Right lobe of liver (tissue), 6 donors: Measurements from ENCODE around the gene IFNAR1. TPM values are rescaled to one million over a fixed set of nuclear protein-coding genes. Genes with fewer than 3 reads are reported as not detected.

ENCODE experiments used
- ATAC-seq, 4 donors: fragments of 200-7000 bp; cut with Tn5 transposase; one replicate each; pipeline ENCODE4 v1.9.1; 2020; ENCODE audit warnings: mild to moderate bottlenecking in 4 of 4, moderate library complexity in 4 of 4
- DNase-seq, 3 donors: peaks; one replicate each; pipeline ENCODE4 v3.0.0-alpha.2; 2020
- H3K27ac ChIP-seq, 3 donors: fragments of 200-600 bp; one replicate each; pipeline ENCODE4 v1.8.0; 2022
- H3K27me3 ChIP-seq, 2 donors: fragments of 200-600 bp; one replicate each; pipeline ENCODE4 v1.8.0; 2022
- H3K36me3 ChIP-seq, 4 donors: fragments of 200-600 bp; sonication (generic) in 1 of 4; one replicate each; pipeline versions ENCODE4 v1.5.1 to v1.8.0; 2017 to 2022; ENCODE audit warnings: control low read depth in 1 of 4
- H3K4me1 ChIP-seq, 4 donors: fragments of 200-600 bp; sonication (generic) in 1 of 4; one replicate each; pipeline versions ENCODE4 v1.5.1 to v1.8.0; 2017 to 2022; ENCODE audit warnings: control low read depth in 1 of 4
- H3K4me3 ChIP-seq, 3 donors: fragments of 200-600 bp; one replicate each; pipeline ENCODE4 v1.8.0; 2022
- H3K9me3 ChIP-seq, 4 donors: fragments of 200-600 bp; sonication (generic) in 1 of 4; one replicate each; pipeline versions ENCODE4 v1.5.1 to v1.8.0; 2017 to 2022; ENCODE audit warnings: control low read depth in 1 of 4
- POLR2A ChIP-seq: fragments of 450-650 bp; IDR thresholded peaks from one replicate; pipeline ENCODE4 v1.6.1; 2017; ENCODE audit warnings: antibody characterized with exemption, mild to moderate bottlenecking
- WGBS: methylation state at CpG from one replicate; pipeline ENCODE4 v1.1.6; 2018; ENCODE audit warnings: low coverage, low lambda C conversion rate; ENCODE audit not compliant: insufficient coverage; ENCODE audit errors: missing lambda C conversion rate; 5-methylcytosine and 5-hydroxymethylcytosine counted together
- intact Hi-C, 2 donors: fragments of 100-400 bp; cut with DNase I; formaldehyde crosslinking; loops; one replicate each; pipeline versions ENCODE4 v1.11.2 to v1.14.1; 2022
- total RNA-seq, 6 experiments: library from RNA; depleted of rRNA in 2 of 6; stranded (reverse); fragments of >200 nt in 2 of 6; fragmentation: NEBNext Ultra II Directional in 3 of 6; extraction: Animal tissue kit (Norgen Biotek cat#: 25700) in 3 of 6; gene quantifications; one replicate each; pipeline versions ENCODE4 v1.1.0 to v1.2.4, GENCODE V29; 2016 to 2023
- TF ChIP-seq, protein P1 (sequence below), 4 donors: fragments of 200-600 bp in 3 of 4; fragments of 450-650 bp in 1 of 4; IDR thresholded peaks; one replicate each; pipeline versions ENCODE4 v1.5.1 to v1.8.0; 2016 to 2022; ENCODE audit warnings: antibody characterized with exemption in 4 of 4, mild to moderate bottlenecking in 2 of 4
- donor health status: DM: no; HTN: yes; CAD: no.
- donor health status: DM: no; HTN: no; CAD: no.
- donor health status: DM: no; HTN: no; CAD: no.
- donor health status: DM: no; HTN: yes; CAD: no.
- donor health status: DM: no; HTN: yes; CAD: no.

IFNAR1 gene
- total RNA-seq, 6 experiments from 2014 or later = 31.6 to 68.2 (median 48.6) TPM

DNA sequence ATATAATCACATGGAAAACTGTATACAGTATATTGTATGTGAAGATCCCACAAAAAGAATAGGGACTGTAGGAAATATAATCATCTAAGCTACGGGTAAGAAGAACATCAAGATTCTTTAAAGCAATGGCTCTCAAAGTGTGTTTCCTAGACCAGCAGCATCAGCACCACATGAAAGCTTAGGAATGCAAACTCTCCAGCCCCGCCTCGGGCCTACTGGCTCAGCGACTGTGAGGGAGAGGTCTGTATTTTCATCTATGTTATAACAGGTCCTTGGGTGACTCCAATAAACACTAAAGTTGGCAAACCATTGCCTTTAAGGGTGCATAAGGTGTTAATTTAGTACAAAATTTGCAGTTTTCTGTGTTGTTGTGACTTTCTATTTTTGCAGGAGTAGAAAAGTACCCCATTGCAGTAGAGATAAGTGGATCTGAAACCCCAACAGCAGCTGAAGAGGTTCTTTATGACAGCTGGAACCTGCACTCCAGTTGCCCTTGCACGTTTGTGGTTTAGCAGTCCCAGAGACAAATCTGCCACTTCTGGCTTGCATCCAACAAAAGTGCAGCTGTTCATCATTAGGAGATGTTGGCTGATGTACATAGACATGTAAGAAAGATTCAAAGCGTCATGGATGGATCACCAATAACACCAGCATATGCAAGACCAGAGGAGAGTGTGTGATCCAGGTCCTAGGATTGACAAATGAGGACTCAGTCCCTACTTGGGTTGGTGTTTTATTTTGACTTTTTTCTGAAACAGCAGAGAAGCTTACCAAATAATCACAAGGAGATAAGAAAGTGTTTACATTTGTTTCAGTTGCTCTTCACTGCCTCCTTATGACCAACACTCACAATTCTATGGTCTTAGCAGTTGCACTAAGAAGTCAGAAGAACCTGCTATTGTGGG is 15.9 kb upstream of the IFNAR1 start:
- Histone ChIP-seq H3K27me3 (no peaks in the 10 kb centered on the region), H3K27ac (no peak overlapping the region), H3K9me3 (no peaks in the 10 kb centered on the region), H3K36me3 (no peaks in the 10 kb centered on the region), H3K4me3 (no peak overlapping the region), H3K4me1 (peaks cover 0 to 20% (median 9%) of the 10 kb centered on the region in 4 donors)
- intact Hi-C loops = no loop called here
- ATAC-seq = no peak
- DNase-seq = no peak
- WGBS = 57% methylated on average over 6 of the region's 6 CpGs
- TF ChIP-seq POLR2A = no peak
- TF ChIP-seq, protein P1, sequence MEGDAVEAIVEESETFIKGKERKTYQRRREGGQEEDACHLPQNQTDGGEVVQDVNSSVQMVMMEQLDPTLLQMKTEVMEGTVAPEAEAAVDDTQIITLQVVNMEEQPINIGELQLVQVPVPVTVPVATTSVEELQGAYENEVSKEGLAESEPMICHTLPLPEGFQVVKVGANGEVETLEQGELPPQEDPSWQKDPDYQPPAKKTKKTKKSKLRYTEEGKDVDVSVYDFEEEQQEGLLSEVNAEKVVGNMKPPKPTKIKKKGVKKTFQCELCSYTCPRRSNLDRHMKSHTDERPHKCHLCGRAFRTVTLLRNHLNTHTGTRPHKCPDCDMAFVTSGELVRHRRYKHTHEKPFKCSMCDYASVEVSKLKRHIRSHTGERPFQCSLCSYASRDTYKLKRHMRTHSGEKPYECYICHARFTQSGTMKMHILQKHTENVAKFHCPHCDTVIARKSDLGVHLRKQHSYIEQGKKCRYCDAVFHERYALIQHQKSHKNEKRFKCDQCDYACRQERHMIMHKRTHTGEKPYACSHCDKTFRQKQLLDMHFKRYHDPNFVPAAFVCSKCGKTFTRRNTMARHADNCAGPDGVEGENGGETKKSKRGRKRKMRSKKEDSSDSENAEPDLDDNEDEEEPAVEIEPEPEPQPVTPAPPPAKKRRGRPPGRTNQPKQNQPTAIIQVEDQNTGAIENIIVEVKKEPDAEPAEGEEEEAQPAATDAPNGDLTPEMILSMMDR (IDR thresholded peaks at IDR 0.05) = peak in 1 of 4 donors; percentile 6

DNA sequence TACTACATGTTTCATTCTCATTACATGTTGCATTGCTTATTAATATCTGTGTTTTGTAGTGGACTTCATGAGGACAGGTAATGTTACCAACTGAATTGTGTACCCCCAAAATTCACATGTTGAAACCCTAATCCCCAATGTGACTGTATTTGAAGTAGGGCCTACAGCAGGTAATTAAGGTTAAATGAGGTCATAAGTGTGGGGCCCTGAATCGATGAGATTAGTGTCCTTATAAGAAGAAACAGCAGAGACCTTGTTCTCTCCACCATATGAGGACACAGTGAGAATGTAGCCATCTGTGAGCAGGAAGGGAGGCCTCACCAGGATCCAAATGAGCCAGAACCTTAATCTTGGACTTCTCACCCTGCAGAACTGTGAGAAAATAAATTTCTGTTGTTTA is 15.0 kb upstream of the IFNAR1 start:
- DNase-seq (no peak), ATAC-seq (no peak)
- H3K4me3 ChIP-seq = no peak overlapping the region
- no peaks in the 10 kb centered on the region for H3K36me3 ChIP-seq
- intact Hi-C loops = no loop called here
- peaks cover 0 to 13% (median 6%) of the 10 kb centered on the region in 4 donors for H3K4me1 ChIP-seq
- TF ChIP-seq, protein P1 (IDR thresholded peaks at IDR 0.05) = no peak
- TF ChIP-seq POLR2A = no peak
- WGBS = 100% methylated on average over 1 of the region's 1 CpG
- no peaks in the 10 kb centered on the region for H3K27me3 ChIP-seq
- H3K9me3 ChIP-seq = no peaks in the 10 kb centered on the region
- no peak overlapping the region for H3K27ac ChIP-seq

DNA sequence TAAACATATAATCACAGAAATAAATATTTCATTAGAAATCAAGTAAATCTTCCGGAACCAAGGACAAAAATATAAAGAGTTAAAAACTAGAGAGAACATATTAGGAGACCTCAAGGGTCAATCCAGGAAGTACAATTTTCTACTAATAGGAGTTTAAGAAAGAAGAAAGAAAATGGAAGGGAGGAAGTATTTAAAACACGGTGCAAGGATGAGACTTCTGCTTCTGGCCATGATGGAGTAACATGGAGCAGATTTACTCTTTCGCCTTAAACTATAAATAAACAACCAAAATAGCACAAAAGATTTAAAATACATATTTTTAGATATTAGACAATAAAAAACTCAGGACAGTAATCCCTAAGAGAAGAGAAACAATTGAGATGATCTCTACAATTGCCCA is 12.6 kb upstream of the IFNAR1 start:
- Histone ChIP-seq H3K27ac (no peak overlapping the region), H3K9me3 (no peaks in the 10 kb centered on the region), H3K27me3 (no peaks in the 10 kb centered on the region), H3K36me3 (no peaks in the 10 kb centered on the region), H3K4me1 (no peaks in the 10 kb centered on the region), H3K4me3 (no peak overlapping the region)
- DNase-seq (no peak), ATAC-seq (no peak)
- intact Hi-C loops = no loop called here
- TF ChIP-seq POLR2A = no peak
- TF ChIP-seq, protein P1 (IDR thresholded peaks at IDR 0.05) = no peak
- WGBS = 92% methylated on average over 3 of the region's 3 CpGs

DNA sequence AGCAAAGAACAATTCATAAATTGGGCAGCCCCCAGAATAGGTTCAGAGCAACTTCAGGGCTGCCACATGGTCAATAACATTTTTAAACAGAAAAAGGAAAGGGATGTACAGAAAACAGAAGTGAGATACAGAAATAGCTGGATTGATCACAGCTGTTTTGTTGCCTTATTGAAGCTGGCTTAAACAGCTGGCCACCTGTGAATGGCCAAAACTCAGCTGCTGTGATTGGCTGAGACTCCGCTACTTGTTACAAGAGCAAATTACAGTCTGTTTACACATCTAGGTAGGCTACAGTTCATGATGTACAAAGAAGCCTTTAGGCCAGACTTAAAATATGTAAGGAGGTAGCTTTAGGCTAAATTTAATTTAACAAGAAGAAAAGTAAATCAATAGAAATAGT is 11.6 kb upstream of the IFNAR1 start:
- Histone ChIP-seq H3K36me3 (no peaks in the 10 kb centered on the region), H3K9me3 (no peaks in the 10 kb centered on the region), H3K4me3 (no peak overlapping the region), H3K27ac (no peak overlapping the region), H3K27me3 (no peaks in the 10 kb centered on the region), H3K4me1 (no peaks in the 10 kb centered on the region)
- intact Hi-C loops = no loop called here
- TF ChIP-seq POLR2A = no peak
- TF ChIP-seq, protein P1 (IDR thresholded peaks at IDR 0.05) = no peak
- WGBS = 63% methylated on average over 1 of the region's 1 CpG
- no peak for ATAC-seq
- no peak for DNase-seq
